IMR-90 (cell line): ENCODE data around the gene DPH7. TPM values are rescaled to one million over a fixed set of nuclear protein-coding genes. Genes with fewer than 3 reads are reported as not detected.

ENCODE experiments used
- ATAC-seq: fragments of 200-7000 bp; cut with Tn5 transposase; 2 replicates; pipeline ENCODE4 v1.9.1; 2020; ENCODE audit warnings: low read depth, mild to moderate bottlenecking, moderate library complexity
- BruUV-seq: library from RNA; stranded (reverse); fragments of 400-500 nt; replicated peaks from 2 replicates; lab custom pipeline; 2021; lab: Mats Ljungman, UMichigan
- CTCF ChIA-PET: fragments of 300-600 bp; formaldehyde crosslinking; extraction: SDS; loops from one replicate; lab custom pipeline; 2021; ENCODE audit warnings: antibody characterized with exemption; lab: Yijun Ruan, JAX
- POLR2A ChIA-PET: fragments of 300-600 bp; sonication (Branson Sonifier 250); formaldehyde crosslinking; loops from one replicate; lab custom pipeline; 2022; ENCODE audit warnings: antibody characterized with exemption; ENCODE audit not compliant: unreplicated experiment; lab: Charles Lee
- DNase-seq: peaks from one replicate; pipeline ENCODE4 v3.0.0; 2013
- H2AFZ ChIP-seq: replicated peaks from 2 replicates; pipeline ENCODE3; 2013; ENCODE audit warnings: low read length, mild to moderate bottlenecking; ENCODE audit not compliant: poor library complexity
- H2AK5ac ChIP-seq: 2 replicates; pipeline ENCODE4 v1.6.1; 2013; ENCODE audit warnings: low read depth, low read length, inconsistent platforms
- H2AK9ac ChIP-seq: replicated peaks from 2 replicates; pipeline ENCODE3; 2013; ENCODE audit warnings: mild to moderate bottlenecking, low read depth, low read length, moderate library complexity; ENCODE audit not compliant: poor library complexity
- H2BK120ac ChIP-seq: 2 replicates; pipeline ENCODE4 v1.6.1; 2013; ENCODE audit warnings: low read depth, low read length, inconsistent platforms
- H2BK15ac ChIP-seq: 3 replicates; pipeline ENCODE4 v1.6.1; 2013; ENCODE audit warnings: low read depth, low read length, inconsistent platforms
- H2BK20ac ChIP-seq: 2 replicates; pipeline ENCODE4 v1.6.1; 2013; ENCODE audit warnings: low read depth, mild to moderate bottlenecking, inconsistent platforms, low read length, moderate library complexity
- H2BK5ac ChIP-seq: 2 replicates; pipeline ENCODE4 v1.6.1; 2013; ENCODE audit warnings: mild to moderate bottlenecking, low read depth, low read length, inconsistent platforms; ENCODE audit not compliant: poor library complexity, severe bottlenecking
- H3K14ac ChIP-seq: replicated peaks from 2 replicates; pipeline ENCODE4 v1.6.1; 2013; ENCODE audit warnings: low read depth, low read length, inconsistent platforms
- H3K18ac ChIP-seq: 2 replicates; pipeline ENCODE4 v1.6.1; 2013; ENCODE audit warnings: low read depth, low read length, control low read depth
- H3K23ac ChIP-seq: 2 replicates; pipeline ENCODE4 v1.6.1; 2013; ENCODE audit warnings: low read depth, low read length, inconsistent platforms
- H3K27ac ChIP-seq: 2 replicates; pipeline ENCODE4 v1.5.1; 2013; ENCODE audit warnings: mild to moderate bottlenecking, control low read depth, low read length; ENCODE audit not compliant: insufficient read depth
- H3K27me3 ChIP-seq: 2 replicates; pipeline ENCODE4 v1.6.1; 2013; ENCODE audit warnings: low read length; ENCODE audit not compliant: control insufficient read depth, insufficient read depth
- H3K36me3 ChIP-seq: 2 replicates; pipeline ENCODE4 v1.6.1; 2013; ENCODE audit warnings: low read length, mixed read lengths; ENCODE audit not compliant: control insufficient read depth, insufficient read depth
- H3K4ac ChIP-seq: 2 replicates; pipeline ENCODE4 v1.6.1; 2013; ENCODE audit warnings: low read depth, low read length, inconsistent platforms
- H3K4me1 ChIP-seq: 2 replicates; pipeline ENCODE4 v1.6.1; 2013; ENCODE audit warnings: low read length, mixed read lengths; ENCODE audit not compliant: control insufficient read depth, insufficient read depth
- H3K4me2 ChIP-seq: 2 replicates; pipeline ENCODE4 v1.6.1; 2013; ENCODE audit warnings: low read depth, mild to moderate bottlenecking, control low read depth, low read length, moderate library complexity
- H3K4me3 ChIP-seq: 2 replicates; pipeline ENCODE4 v1.5.1; 2013; ENCODE audit warnings: low read depth, mild to moderate bottlenecking, control low read depth, low read length, moderate library complexity; ENCODE audit not compliant: insufficient read depth
- H3K56ac ChIP-seq: 2 replicates; pipeline ENCODE4 v1.6.1; 2013; ENCODE audit warnings: low read length, inconsistent platforms; ENCODE audit not compliant: insufficient read depth; ENCODE audit errors: extremely low read depth
- H3K79me1 ChIP-seq, 2 experiments: 2 replicates each; pipeline ENCODE4 v1.6.1; 2013; ENCODE audit warnings: low read length in 2 of 2, inconsistent platforms in 1 of 2, low read depth in 1 of 2
- H3K9ac ChIP-seq: 2 replicates; pipeline ENCODE4 v1.6.1; 2013; ENCODE audit warnings: low read depth, low read length, control low read depth
- H3K9me1 ChIP-seq: 2 replicates; pipeline ENCODE4 v1.6.1; 2013; ENCODE audit warnings: low read length, inconsistent platforms; ENCODE audit not compliant: insufficient read depth
- H3K9me3 ChIP-seq: 2 replicates; pipeline ENCODE4 v1.6.1; 2013; ENCODE audit warnings: low read length; ENCODE audit not compliant: control insufficient read depth, insufficient read depth
- H4K20me1 ChIP-seq: 2 replicates; pipeline ENCODE4 v1.6.1; 2013; ENCODE audit warnings: low read length, inconsistent platforms; ENCODE audit not compliant: insufficient read depth
- H4K5ac ChIP-seq: 2 replicates; pipeline ENCODE4 v1.6.1; 2013; ENCODE audit warnings: mild to moderate bottlenecking, low read depth, low read length, control low read depth
- H4K8ac ChIP-seq, 2 experiments: 2 replicates each; pipeline ENCODE4 v1.6.1; 2013; ENCODE audit warnings: low read depth in 2 of 2, low read length in 2 of 2, control low read depth in 1 of 2, inconsistent platforms in 1 of 2
- H4K91ac ChIP-seq: 2 replicates; pipeline ENCODE4 v1.6.1; 2013; ENCODE audit warnings: low read depth, low read length, inconsistent platforms; ENCODE audit not compliant: insufficient read depth
- BHLHE40 ChIP-seq: fragments of 150-350 bp; IDR thresholded peaks from 2 replicates; pipeline ENCODE4 v1.6.1; 2016; ENCODE audit warnings: mild to moderate bottlenecking, low read depth, low read length
- CEBPB ChIP-seq: IDR thresholded peaks from 2 replicates; pipeline ENCODE4 v1.6.1; 2012; ENCODE audit warnings: low read depth, low read length, improper control_type of control experiment
- CHD1 ChIP-seq: IDR thresholded peaks from 2 replicates; pipeline ENCODE4 v1.6.1; 2012; ENCODE audit warnings: low read depth, low read length, improper control_type of control experiment
- MAFK ChIP-seq: IDR thresholded peaks from 2 replicates; pipeline ENCODE4 v1.6.1; 2012; ENCODE audit warnings: low read depth, low read length, improper control_type of control experiment
- MXI1 ChIP-seq: IDR thresholded peaks from 2 replicates; pipeline ENCODE4 v1.6.1; 2012; ENCODE audit warnings: low read depth, mild to moderate bottlenecking, low read length, moderate library complexity, borderline replicate concordance
- NFE2L2 ChIP-seq: fragments of 150-350 bp; IDR thresholded peaks from 2 replicates; pipeline ENCODE4 v1.6.1; 2016; ENCODE audit warnings: low read depth, mild to moderate bottlenecking, low read length
- POLR2A ChIP-seq: IDR thresholded peaks from 2 replicates; pipeline ENCODE4 v1.6.1; 2012; ENCODE audit warnings: mild to moderate bottlenecking, low read depth, low read length
- RAD21 ChIP-seq: IDR thresholded peaks from 2 replicates; pipeline ENCODE4 v1.6.1; 2012; ENCODE audit warnings: low read length, improper control_type of control experiment
- RCOR1 ChIP-seq: IDR thresholded peaks from 2 replicates; pipeline ENCODE4 v1.6.1; 2012; ENCODE audit warnings: mild to moderate bottlenecking, low read length, improper control_type of control experiment; ENCODE audit not compliant: insufficient replicate concordance
- RFX5 ChIP-seq: IDR thresholded peaks from 2 replicates; pipeline ENCODE4 v1.8.0; 2012; ENCODE audit warnings: low read depth, mild to moderate bottlenecking, low read length, moderate library complexity
- SMC3 ChIP-seq: fragments of 150-350 bp; IDR thresholded peaks from 2 replicates; pipeline ENCODE4 v1.6.1; 2016; ENCODE audit warnings: low read depth, mild to moderate bottlenecking, antibody characterized with exemption, low read length, moderate library complexity
- WGBS, 2 experiments: methylation state at CpG; one replicate each; pipeline versions ENCODE4 v1.1.5 to v1.1.7; 2013; ENCODE audit warnings: missing lambda C conversion rate in 2 of 2; ENCODE audit not compliant: insufficient read length in 1 of 2; ENCODE audit errors: extremely low coverage in 2 of 2; 5-methylcytosine and 5-hydroxymethylcytosine counted together
- dilution Hi-C: fragments of 300-500 bp; cut with HindIII; formaldehyde crosslinking; loops from one replicate; pipeline ENCODE4 v1.14.3; 2018; ENCODE audit warnings: low sequenced_read_pairs; ENCODE audit not compliant: unreplicated experiment
- in situ Hi-C: fragments of 300-500 bp; cut with MboI; formaldehyde crosslinking; loops from 3 replicates; pipeline ENCODE4 v1.14.3; 2019; ENCODE audit warnings: low sequenced_read_pairs, inconsistent platforms, mixed read lengths
- intact Hi-C: fragments of 100-400 bp; cut with micrococcal nuclease; formaldehyde crosslinking; loops from 2 replicates; pipeline ENCODE4 v1.10.0; 2022
- polyA plus RNA-seq, 3 experiments: library from polyadenylated mRNA; depleted of rRNA; stranded (reverse); fragments of >200 nt; gene quantifications; 2 replicates each; pipeline ENCODE4 v1.2.3, GENCODE V29; 2012; ENCODE audit warnings: low replicate concordance in 1 of 3
- total RNA-seq: library from RNA; depleted of rRNA; stranded (reverse); fragments of >200 nt; gene quantifications from 2 replicates; pipeline ENCODE4 v1.2.3, GENCODE V29; 2012
- TF ChIP-seq, protein P1 (sequence below): fragments of 150-350 bp; IDR thresholded peaks from 2 replicates; pipeline ENCODE4 v1.6.1; 2016; ENCODE audit warnings: low read depth, mild to moderate bottlenecking, low read length, moderate library complexity, borderline replicate concordance
- TF ChIP-seq, protein P2 (sequence below): fragments of 150-350 bp; IDR thresholded peaks from 2 replicates; pipeline ENCODE4 v1.6.1; 2017; ENCODE audit warnings: mild to moderate bottlenecking, antibody characterized with exemption, low read length, low read depth

The DPH7 gene
- total and polyA plus RNA-seq, 2 of the 4 experiments (the other 2 are of a cell fraction), result 12.5 to 33.7 TPM

DNA sequence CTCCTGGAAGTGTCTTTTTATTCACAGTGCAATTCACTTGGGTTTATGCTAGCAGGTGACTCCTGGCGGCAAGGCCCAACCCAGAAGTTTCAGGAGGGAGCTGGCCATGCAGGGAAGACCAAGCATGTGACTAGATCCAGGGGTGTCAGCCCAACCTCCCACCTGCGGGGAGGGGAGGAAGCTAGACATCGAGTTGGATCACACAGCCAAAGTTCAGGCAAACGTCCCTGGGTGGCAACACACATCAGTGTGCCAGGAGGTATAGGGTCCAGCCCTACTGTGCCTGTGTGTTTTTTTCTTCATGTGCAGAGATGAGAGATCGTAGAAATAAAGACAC is 53.8 kb downstream of the DPH7 start:
- ChIA-PET POLR2A (no interaction called here), CTCF (no interaction called here)
- dilution Hi-C loops (no loop called here), in situ Hi-C loops (loop anchor here (5.0 kb wide), 1 partner anchor 233 kb away; no protein-coding TSS in a partner anchor), intact Hi-C loops (loop anchor here (5.0 kb wide), 1 partner anchor 233 kb away; no protein-coding TSS in a partner anchor)
- Histone ChIP-seq H3K4me1 (no peaks in the 10 kb centered on the region), H3K23ac (no peak overlapping the region), H2AK9ac (no peak overlapping the region), H3K4me2 (no peak overlapping the region), H3K27me3 (peaks cover 3% of the 10 kb centered on the region; the same call in 1 of the 2 replicates), H3K9ac (no peak overlapping the region), H4K91ac (no peak overlapping the region), H3K18ac (no peak overlapping the region), H3K36me3 (no peaks in the 10 kb centered on the region), H2BK5ac (no peak overlapping the region), H4K5ac (no peak overlapping the region), H3K27ac (no peak overlapping the region), H3K56ac (no peak overlapping the region), H3K79me1 (no peaks in the 10 kb centered on the region), H2AFZ (no peak overlapping the region), H2BK20ac (no peak overlapping the region), H3K9me3 (no peaks in the 10 kb centered on the region), H3K9me1 (no peaks in the 10 kb centered on the region), H2BK15ac (no peak overlapping the region), H3K14ac (no peak overlapping the region), H4K8ac (no peak overlapping the region), H2BK120ac (no peak overlapping the region), H4K20me1 (no peaks in the 10 kb centered on the region), H2AK5ac (no peak overlapping the region), H3K4me3 (no peak overlapping the region), H3K4ac (no peak overlapping the region)
- DNase-seq, result no peak
- TF ChIP-seq MXI1 (no peak), SMC3 (no peak), NFE2L2 (no peak), BHLHE40 (no peak), RAD21 (no peak), POLR2A (no peak), CEBPB (no peak), RCOR1 (no peak), CHD1 (no peak), RFX5 (no peak), MAFK (no peak)
- TF ChIP-seq, protein P1, sequence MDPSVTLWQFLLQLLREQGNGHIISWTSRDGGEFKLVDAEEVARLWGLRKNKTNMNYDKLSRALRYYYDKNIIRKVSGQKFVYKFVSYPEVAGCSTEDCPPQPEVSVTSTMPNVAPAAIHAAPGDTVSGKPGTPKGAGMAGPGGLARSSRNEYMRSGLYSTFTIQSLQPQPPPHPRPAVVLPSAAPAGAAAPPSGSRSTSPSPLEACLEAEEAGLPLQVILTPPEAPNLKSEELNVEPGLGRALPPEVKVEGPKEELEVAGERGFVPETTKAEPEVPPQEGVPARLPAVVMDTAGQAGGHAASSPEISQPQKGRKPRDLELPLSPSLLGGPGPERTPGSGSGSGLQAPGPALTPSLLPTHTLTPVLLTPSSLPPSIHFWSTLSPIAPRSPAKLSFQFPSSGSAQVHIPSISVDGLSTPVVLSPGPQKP, result no peak
- TF ChIP-seq, protein P2, sequence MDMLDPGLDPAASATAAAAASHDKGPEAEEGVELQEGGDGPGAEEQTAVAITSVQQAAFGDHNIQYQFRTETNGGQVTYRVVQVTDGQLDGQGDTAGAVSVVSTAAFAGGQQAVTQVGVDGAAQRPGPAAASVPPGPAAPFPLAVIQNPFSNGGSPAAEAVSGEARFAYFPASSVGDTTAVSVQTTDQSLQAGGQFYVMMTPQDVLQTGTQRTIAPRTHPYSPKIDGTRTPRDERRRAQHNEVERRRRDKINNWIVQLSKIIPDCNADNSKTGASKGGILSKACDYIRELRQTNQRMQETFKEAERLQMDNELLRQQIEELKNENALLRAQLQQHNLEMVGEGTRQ, result no peak
- no TSS peak for BruUV-seq
- ATAC-seq, result no peak
- WGBS, 2 experiments, result no CpG with 5 or more reads among the region's 5 CpGs
